ENCODE measurements around the gene ERCC6L. TPM values are rescaled to one million over a fixed set of nuclear protein-coding genes. Genes with fewer than 3 reads are reported as not detected.

The ERCC6L gene
- polyA plus RNA-seq, 1 experiment, result 0.94 TPM

DNA sequence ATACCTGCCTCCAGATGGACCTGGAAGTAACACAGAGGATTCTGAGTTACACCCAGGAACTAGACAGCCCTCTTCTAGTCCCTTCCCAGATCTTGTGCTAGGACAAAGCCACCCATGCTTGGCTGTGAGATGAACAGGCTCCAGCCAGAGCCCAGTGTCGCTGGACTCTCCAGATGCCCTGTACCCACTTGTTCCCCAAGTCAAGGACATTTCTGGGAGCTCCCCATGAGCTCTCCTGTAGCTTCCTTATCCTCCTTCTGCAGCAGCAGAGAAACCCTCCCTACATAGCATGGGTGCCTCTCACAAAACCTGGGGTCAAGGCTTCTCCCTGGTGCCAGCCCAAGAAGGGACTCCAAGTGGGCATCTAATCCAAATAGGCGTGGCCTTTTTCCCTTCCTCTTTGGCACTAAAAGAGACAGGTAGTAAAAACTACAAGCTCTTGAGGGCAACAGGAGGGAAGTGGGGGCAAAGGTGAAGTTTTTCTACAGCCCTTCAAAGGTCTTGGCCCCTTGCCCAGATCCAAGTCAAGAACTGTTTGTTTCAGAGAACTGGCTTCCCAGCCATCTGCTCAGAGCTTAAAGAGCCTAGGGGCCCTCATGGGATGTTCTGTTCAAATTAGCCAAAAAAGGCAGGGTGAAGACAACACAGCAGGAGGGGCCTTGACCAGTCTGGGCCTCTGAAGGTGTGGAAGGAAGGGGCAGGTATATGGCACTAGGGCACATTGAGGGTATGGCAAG lies 8.5 kb upstream of the ERCC6L start:
- POLR2A ChIA-PET, result no interaction called here
- TF ChIP-seq CTCF (IDR thresholded peaks at IDR 0.05; ENCODE audit: insufficient read depth, low read depth, low read length), result no peak
- no peak for DNase-seq (ENCODE audit: low read depth)
- H3K36me3 ChIP-seq (ENCODE audit: control insufficient read depth, insufficient read depth, low read length), result no peaks in the 10 kb centered on the region
- CTCF ChIA-PET, result interaction anchor here (1.0 to 1.7 kb wide), 2 partner anchors 30 to 294 kb away, joined by 3 read pairs; partner anchors contain the start of gene RPS4X
- H3K27me3 ChIP-seq (ENCODE audit: control insufficient read depth, insufficient read depth, low read length), result no peaks in the 10 kb centered on the region
- H3K4me3 ChIP-seq (ENCODE audit: low read depth, low read length), result no peak overlapping the region

- H3K36me3 ChIP-seq (ENCODE audit: control insufficient read depth, insufficient read depth, low read length), result no peaks in the 10 kb centered on the region
- ChIA-PET POLR2A (no interaction called here), CTCF (interaction anchor here (0.8 to 1.7 kb wide), 7 partner anchors 9 to 290 kb away, joined by 3 to 6 read pairs (median 4); partner anchors contain the start of gene RPS4X)
- no peak for DNase-seq (ENCODE audit: low read depth)
- no peak overlapping the region for H3K4me3 ChIP-seq (ENCODE audit: low read depth, low read length)
- no peaks in the 10 kb centered on the region for H3K27me3 ChIP-seq (ENCODE audit: control insufficient read depth, insufficient read depth, low read length)
- peak; percentile 73 for TF ChIP-seq CTCF (IDR thresholded peaks at IDR 0.05; ENCODE audit: insufficient read depth, low read depth, low read length)
These were observed 6.7 kb upstream of the ERCC6L start for GRCh38 chrX:72245461-72246089.

DNA sequence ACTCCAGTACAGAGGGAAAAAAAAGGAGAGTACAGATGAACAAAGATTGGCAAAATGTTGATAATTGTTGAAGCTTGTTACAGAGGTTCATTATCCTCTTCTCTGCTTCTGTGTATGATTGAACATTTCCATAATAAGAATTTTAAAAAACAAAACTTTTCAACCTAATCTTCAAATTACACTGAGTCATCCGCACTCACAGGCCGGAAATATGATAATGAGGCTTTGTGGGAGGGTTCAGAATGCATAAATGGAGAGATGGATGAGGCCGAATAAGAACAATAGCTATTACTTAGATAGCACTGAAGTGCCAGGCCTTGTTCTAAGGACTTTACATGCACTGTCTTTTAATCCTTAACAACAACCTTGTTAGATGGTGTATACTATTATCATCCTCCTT lies 4.6 kb upstream of the ERCC6L start:
- CTCF ChIA-PET, result interaction anchor here (1.5 kb wide), 1 partner anchor 26 kb away, joined by 3 read pairs; no protein-coding TSS in a partner anchor
- no peak for TF ChIP-seq CTCF (IDR thresholded peaks at IDR 0.05; ENCODE audit: insufficient read depth, low read depth, low read length)
- DNase-seq (ENCODE audit: low read depth), result no peak

DNA sequence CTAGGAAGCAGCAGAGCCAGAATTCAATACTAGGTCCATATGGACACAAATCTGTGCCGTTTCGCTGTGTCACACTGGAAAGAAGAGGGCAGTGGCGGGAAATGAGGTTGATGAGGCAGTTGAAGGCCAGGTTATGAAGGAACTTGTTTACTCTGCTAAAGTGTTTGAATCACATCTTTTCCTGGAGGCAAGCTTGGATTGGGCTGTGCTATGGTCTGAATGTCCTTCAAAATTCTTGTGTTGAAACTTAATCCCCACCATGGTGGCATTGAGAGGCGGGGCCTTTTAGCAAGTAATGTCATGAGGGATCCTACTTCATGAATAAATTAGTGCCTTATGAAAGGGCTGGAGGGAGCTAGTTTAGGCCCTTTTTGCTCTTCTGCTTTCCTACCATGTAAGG lies 2.1 kb upstream of the ERCC6L start:
- CTCF ChIA-PET, result interaction anchor here (0.6 kb wide), 1 partner anchor 36 kb away, joined by 3 read pairs; the partner anchor contains the start of gene RPS4X
- Histone ChIP-seq H3K4me3 (ENCODE audit: low read depth, low read length) (no peak overlapping the region), H3K36me3 (ENCODE audit: control insufficient read depth, insufficient read depth, low read length) (no peaks in the 10 kb centered on the region), H3K27me3 (ENCODE audit: control insufficient read depth, insufficient read depth, low read length) (no peaks in the 10 kb centered on the region)
- no peak for DNase-seq (ENCODE audit: low read depth)
- POLR2A ChIA-PET, result no interaction called here
- no peak for TF ChIP-seq CTCF (IDR thresholded peaks at IDR 0.05; ENCODE audit: insufficient read depth, low read depth, low read length)

More for the DNA sequence above, 4.6 kb upstream of the ERCC6L start:
- Histone ChIP-seq H3K36me3 (ENCODE audit: control insufficient read depth, insufficient read depth, low read length) (no peaks in the 10 kb centered on the region), H3K4me3 (ENCODE audit: low read depth, low read length) (no peak overlapping the region), H3K27me3 (ENCODE audit: control insufficient read depth, insufficient read depth, low read length) (no peaks in the 10 kb centered on the region)
- POLR2A ChIA-PET, result no interaction called here

DNA sequence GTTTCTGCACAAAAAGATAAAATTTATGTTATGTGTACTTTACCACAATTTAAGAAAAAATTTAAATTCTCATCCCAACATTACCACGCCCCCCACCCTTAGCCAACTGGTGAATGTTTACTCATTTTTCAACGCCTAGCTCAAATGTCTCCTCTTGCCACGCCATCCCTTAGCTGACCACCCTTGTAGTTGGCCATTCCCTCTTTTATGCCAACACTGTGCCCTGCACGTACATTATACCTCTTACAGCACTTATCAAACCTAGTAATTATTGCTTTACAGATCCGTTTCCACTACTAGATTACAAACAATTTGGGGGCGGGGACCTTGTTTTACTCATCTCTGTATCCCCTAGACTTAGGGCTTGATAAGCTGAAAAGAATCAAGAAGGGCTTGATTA lies 644 bp downstream of the ERCC6L start:
- TF ChIP-seq CTCF (IDR thresholded peaks at IDR 0.05; ENCODE audit: insufficient read depth, low read depth, low read length), result no peak
- Histone ChIP-seq H3K36me3 (ENCODE audit: control insufficient read depth, insufficient read depth, low read length) (no peaks in the 10 kb centered on the region), H3K4me3 (ENCODE audit: low read depth, low read length) (peak overlapping the region; percentile 40), H3K27me3 (ENCODE audit: control insufficient read depth, insufficient read depth, low read length) (no peaks in the 10 kb centered on the region)
- no peak for DNase-seq (ENCODE audit: low read depth)
- ChIA-PET POLR2A (no interaction called here), CTCF (interaction anchor here (0.8 kb wide), 1 partner anchor 968 kb away, joined by 3 read pairs; no protein-coding TSS in a partner anchor)
